Vagina (tissue), 2 donors: ENCODE results near the gene EZR. TPM values are rescaled to one million over a fixed set of nuclear protein-coding genes. Genes with fewer than 3 reads are reported as not detected.
A peak's percentile ranks its signal among the peaks of the same experiment; 100 is the strongest.

ENCODE experiments used
- DNase-seq, 2 donors: peaks; one replicate each; pipeline ENCODE4 v3.0.0-alpha.2; 2017; ENCODE audit errors: extremely low spot score in 2 of 2
- H3K27ac ChIP-seq: fragments of 200-600 bp; sonication (generic); one replicate; pipeline ENCODE4 v1.5.1; 2019
- H3K27me3 ChIP-seq: fragments of 200-600 bp; sonication (generic); one replicate; pipeline ENCODE4 v1.5.1; 2019
- H3K36me3 ChIP-seq, 2 donors: fragments of 200-600 bp; sonication (generic); one replicate each; pipeline ENCODE4 v1.5.1; 2017 to 2019
- H3K4me1 ChIP-seq: fragments of 200-600 bp; sonication (generic); one replicate; pipeline ENCODE4 v1.5.1; 2019
- H3K4me3 ChIP-seq, 2 donors: fragments of 200-600 bp; sonication (generic); 1 replicate in 1 of 2; 2 replicates in 1 of 2; pipeline ENCODE4 v1.5.1; 2016 to 2019
- H3K9me3 ChIP-seq: fragments of 200-600 bp; sonication (generic); one replicate; pipeline ENCODE4 v1.5.1; 2019
- CTCF ChIP-seq, 3 experiments: fragments of 450-650 bp in 2 of 3; fragments of 200-600 bp in 1 of 3; sonication (generic) in 1 of 3; IDR thresholded peaks; one replicate each; pipeline ENCODE4 v1.5.1; 2017 to 2019; ENCODE audit warnings: antibody characterized with exemption in 3 of 3, mild to moderate bottlenecking in 2 of 3, moderate library complexity in 2 of 3
- POLR2A ChIP-seq, 2 donors: fragments of 450-650 bp; IDR thresholded peaks; one replicate each; pipeline ENCODE4 v1.6.1; 2017; ENCODE audit warnings: antibody characterized with exemption in 2 of 2, mild to moderate bottlenecking in 2 of 2, moderate library complexity in 2 of 2
- POLR2AphosphoS5 ChIP-seq, 2 donors: sonication (generic); formaldehyde crosslinking; IDR thresholded peaks; one replicate each; pipeline ENCODE4 v1.9.0; 2017; ENCODE audit warnings: antibody characterized with exemption in 2 of 2, mild to moderate bottlenecking in 2 of 2, low read depth in 1 of 2; ENCODE audit not compliant: insufficient read depth in 1 of 2
- intact Hi-C: fragments of 100-400 bp; cut with DNase I; formaldehyde crosslinking; loops from one replicate; pipeline ENCODE4 v1.15.1; 2023
- total RNA-seq: library from RNA; depleted of rRNA; stranded (reverse); fragments of >200 nt; gene quantifications from one replicate; pipeline ENCODE4 v1.2.3, GENCODE V29; 2016

The EZR gene
- total RNA-seq, 1 donor from 2014 or later = 99.7 TPM

- H3K27ac ChIP-seq = no peak overlapping the region
Measured at GRCh38 chr6:158781692-158782373, 37.3 kb downstream of the EZR start.

GRCh38 chr6:158780988-158781691 is 38.0 kb downstream of the EZR start:
- H3K27ac ChIP-seq = peak overlapping the region; percentile 56
- TF ChIP-seq POLR2AphosphoS5 (IDR thresholded peaks at IDR 0.05; ENCODE audit: insufficient read depth in 1 of 2, low read depth in 1 of 2) (peak in 1 of 2 donors; percentile 43), CTCF (IDR thresholded peaks at IDR 0.05) (no peak)
- peak in 1 of 2 donors; percentile 83 for DNase-seq
- H3K4me1 ChIP-seq = peaks cover 6% of the 10 kb centered on the region
- H3K36me3 ChIP-seq = peaks cover 0 to 70% of the 10 kb centered on the region in 2 donors
- H3K4me3 ChIP-seq = no peak overlapping the region
- intact Hi-C loops = no loop called here
- no peaks in the 10 kb centered on the region for H3K9me3 ChIP-seq
- H3K27me3 ChIP-seq = no peaks in the 10 kb centered on the region

More at GRCh38 chr6:158781692-158782373, 37.3 kb downstream of the EZR start:
- intact Hi-C loops = no loop called here
- Histone ChIP-seq H3K27me3 (no peaks in the 10 kb centered on the region), H3K4me1 (peaks cover 6% of the 10 kb centered on the region), H3K9me3 (no peaks in the 10 kb centered on the region), H3K36me3 (peaks cover 0 to 76% of the 10 kb centered on the region in 2 donors), H3K4me3 (no peak overlapping the region)
- no peak for DNase-seq
- TF ChIP-seq POLR2AphosphoS5 (IDR thresholded peaks at IDR 0.05; ENCODE audit: insufficient read depth in 1 of 2, low read depth in 1 of 2) = peak in 1 of 2 donors; percentile 31
- no peak for TF ChIP-seq POLR2A (IDR thresholded peaks at IDR 0.05)
- no peak for TF ChIP-seq CTCF (IDR thresholded peaks at IDR 0.05)

DNA sequence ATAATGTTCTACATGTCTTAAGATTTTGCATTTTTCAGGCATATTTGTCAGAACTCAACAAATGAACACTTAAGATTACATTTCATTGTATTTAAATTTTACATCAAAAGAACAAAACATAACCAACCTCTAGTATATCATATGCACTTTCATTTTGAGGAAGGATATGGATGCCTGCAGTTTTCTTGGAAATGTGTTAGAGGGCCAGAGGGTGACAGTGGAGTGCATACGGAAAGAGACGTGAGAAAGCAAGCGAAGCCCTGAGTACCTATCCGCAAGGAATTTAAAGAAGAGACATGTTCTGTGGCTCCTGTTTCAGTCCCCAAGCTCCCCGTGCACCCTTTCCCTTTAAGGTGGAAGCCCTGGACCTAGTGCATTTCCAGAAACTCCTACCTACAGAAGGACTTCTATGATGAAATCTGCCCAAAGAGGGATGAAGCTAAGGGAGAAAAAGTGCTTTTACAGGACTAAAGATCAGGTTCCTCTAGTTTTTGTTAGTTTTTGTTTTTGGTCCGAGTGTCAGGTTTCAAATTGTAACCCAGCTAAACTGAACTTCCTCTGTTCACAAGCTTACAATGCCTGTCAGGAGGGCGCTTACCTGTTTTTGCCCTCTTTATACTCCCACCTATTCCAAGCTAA is 38.8 kb downstream of the EZR start:
- Histone ChIP-seq H3K4me3 (no peak overlapping the region), H3K27me3 (no peaks in the 10 kb centered on the region), H3K27ac (no peak overlapping the region), H3K36me3 (peaks cover 0 to 71% of the 10 kb centered on the region in 2 donors), H3K9me3 (no peaks in the 10 kb centered on the region), H3K4me1 (peaks cover 6% of the 10 kb centered on the region)
- TF ChIP-seq POLR2AphosphoS5 (IDR thresholded peaks at IDR 0.05; ENCODE audit: insufficient read depth in 1 of 2, low read depth in 1 of 2) = no peak
- TF ChIP-seq CTCF (IDR thresholded peaks at IDR 0.05) = no peak
- TF ChIP-seq POLR2A (IDR thresholded peaks at IDR 0.05) = no peak
- intact Hi-C loops = no loop called here
- no peak for DNase-seq

GRCh38 chr6:158778005-158778527 is 41.1 kb downstream of the EZR start:
- TF ChIP-seq CTCF (IDR thresholded peaks at IDR 0.05) (no peak), POLR2A (IDR thresholded peaks at IDR 0.05) (no peak), POLR2AphosphoS5 (IDR thresholded peaks at IDR 0.05; ENCODE audit: insufficient read depth in 1 of 2, low read depth in 1 of 2) (no peak)
- no peak overlapping the region for H3K4me3 ChIP-seq
- H3K27ac ChIP-seq = no peak overlapping the region
- DNase-seq = no peak
- peaks cover 19% of the 10 kb centered on the region for H3K4me1 ChIP-seq
- H3K27me3 ChIP-seq = no peaks in the 10 kb centered on the region
- peaks cover 0 to 57% of the 10 kb centered on the region in 2 donors for H3K36me3 ChIP-seq
- H3K9me3 ChIP-seq = no peaks in the 10 kb centered on the region
- intact Hi-C loops = no loop called here
